ENCODE measurements around the gene NSMCE4A.

NSMCE4A gene

GRCh38 chr10:121927841-121928527 lies 47.0 kb downstream of the NSMCE4A start, which contains the start of gene ATE1:
Gene ATE1 (minus strand): TSS chr10:121928031. CDS start chr10:121927949, 82 bp downstream.
- H2AFZ ChIP-seq (ENCODE audit: low read depth, low read length): peak within 1 kb of the TSS; percentile 89
- ATAC-seq (ENCODE audit: insufficient read depth, low read depth): peak; percentile 90
- peaks cover 59% of the 10 kb centered on the region for H3K79me2 ChIP-seq (ENCODE audit: insufficient read depth, low read length)

GRCh38 chr10:121927318-121927840 lies 47.6 kb downstream of the NSMCE4A start:
- peaks cover 25% of the 10 kb centered on the region for H3K4me1 ChIP-seq (ENCODE audit: insufficient read depth, low read length)
- DNase-seq (peak; percentile 48), ATAC-seq (ENCODE audit: insufficient read depth, low read depth) (peak; percentile 42)
- TF ChIP-seq CTCF (IDR thresholded peaks at IDR 0.05; ENCODE audit: borderline replicate concordance, extremely low read depth, low read length, poor library complexity, severe bottlenecking) (no peak), EZH2 (IDR thresholded peaks at IDR 0.05; ENCODE audit: borderline replicate concordance, low read depth, low read length, severe bottlenecking) (no peak)
- peak overlapping the region; percentile 62 to 99 for H3K4me3 ChIP-seq (ENCODE audit: low read depth in 1 of 2, low read length in 2 of 2)
- H3K79me2 ChIP-seq (ENCODE audit: insufficient read depth, low read length): peaks cover 65% of the 10 kb centered on the region
- H3K4me2 ChIP-seq (ENCODE audit: insufficient read depth, low read length): peak overlapping the region; percentile 76
- H3K9ac ChIP-seq (ENCODE audit: low read depth, low read length): peak overlapping the region; percentile 92
- peak overlapping the region; percentile 89 for H2AFZ ChIP-seq (ENCODE audit: low read depth, low read length)
- H4K20me1 ChIP-seq (ENCODE audit: insufficient read depth, low read length): no peaks in the 10 kb centered on the region
- no peaks in the 10 kb centered on the region for H3K9me3 ChIP-seq (ENCODE audit: insufficient read depth, low read length, severe bottlenecking)
- H3K27me3 ChIP-seq (ENCODE audit: insufficient read depth, low read length, poor library complexity): no peaks in the 10 kb centered on the region
- peaks cover 26% of the 10 kb centered on the region for H3K36me3 ChIP-seq (ENCODE audit: insufficient read depth, low read length)
- peak overlapping the region; percentile 98 for H3K27ac ChIP-seq (ENCODE audit: low read length)

More at GRCh38 chr10:121927841-121928527, 47.0 kb downstream of the NSMCE4A start, which contains the start of gene ATE1:
- Histone ChIP-seq H4K20me1 (ENCODE audit: insufficient read depth, low read length) (no peaks in the 10 kb centered on the region), H3K4me3 (ENCODE audit: low read depth in 1 of 2, low read length in 2 of 2) (peak within 1 kb of the TSS; percentile 62 to 99), H3K4me1 (ENCODE audit: insufficient read depth, low read length) (peaks cover 25% of the 10 kb centered on the region), H3K9me3 (ENCODE audit: insufficient read depth, low read length, severe bottlenecking) (no peaks in the 10 kb centered on the region), H3K9ac (ENCODE audit: low read depth, low read length) (peak within 1 kb of the TSS; percentile 92), H3K36me3 (ENCODE audit: insufficient read depth, low read length) (peaks cover 20% of the 10 kb centered on the region), H3K27me3 (ENCODE audit: insufficient read depth, low read length, poor library complexity) (no peaks in the 10 kb centered on the region), H3K27ac (ENCODE audit: low read length) (peak within 1 kb of the TSS; percentile 98), H3K4me2 (ENCODE audit: insufficient read depth, low read length) (peak within 1 kb of the TSS; percentile 76)
- TF ChIP-seq CTCF (IDR thresholded peaks at IDR 0.05; ENCODE audit: borderline replicate concordance, extremely low read depth, low read length, poor library complexity, severe bottlenecking) (no peak), EZH2 (IDR thresholded peaks at IDR 0.05; ENCODE audit: borderline replicate concordance, low read depth, low read length, severe bottlenecking) (no peak)
- peak; percentile 90 for DNase-seq

- no peaks in the 10 kb centered on the region for H4K20me1 ChIP-seq (ENCODE audit: insufficient read depth, low read length)
- TF ChIP-seq CTCF (IDR thresholded peaks at IDR 0.05; ENCODE audit: borderline replicate concordance, extremely low read depth, low read length, poor library complexity, severe bottlenecking) (no peak), EZH2 (IDR thresholded peaks at IDR 0.05; ENCODE audit: borderline replicate concordance, low read depth, low read length, severe bottlenecking) (no peak)
- H3K4me1 ChIP-seq (ENCODE audit: insufficient read depth, low read length): peaks cover 25% of the 10 kb centered on the region
- peak overlapping the region; percentile 98 for H3K27ac ChIP-seq (ENCODE audit: low read length)
- peak overlapping the region; percentile 62 to 99 for H3K4me3 ChIP-seq (ENCODE audit: low read depth in 1 of 2, low read length in 2 of 2)
- peak overlapping the region; percentile 76 for H3K4me2 ChIP-seq (ENCODE audit: insufficient read depth, low read length)
- no peaks in the 10 kb centered on the region for H3K27me3 ChIP-seq (ENCODE audit: insufficient read depth, low read length, poor library complexity)
- DNase-seq: no peak
- H3K9ac ChIP-seq (ENCODE audit: low read depth, low read length): peak overlapping the region; percentile 92
- peak overlapping the region; percentile 89 for H2AFZ ChIP-seq (ENCODE audit: low read depth, low read length)
- H3K36me3 ChIP-seq (ENCODE audit: insufficient read depth, low read length): peaks cover 30% of the 10 kb centered on the region
- ATAC-seq (ENCODE audit: insufficient read depth, low read depth): peak; percentile 1; the same call in 1 of the 3 replicates
- H3K79me2 ChIP-seq (ENCODE audit: insufficient read depth, low read length): peaks cover 67% of the 10 kb centered on the region
- H3K9me3 ChIP-seq (ENCODE audit: insufficient read depth, low read length, severe bottlenecking): no peaks in the 10 kb centered on the region
Measured at GRCh38 chr10:121926671-121927317, 48.2 kb downstream of the NSMCE4A start.

All from DND-41 (cell line).